UCSD-AML1 (cell line): ENCODE measurements around the gene GP9.

Experiments
- DNase-seq: peaks from one replicate; lab custom pipeline; 2025; ENCODE audit not compliant: unreplicated experiment; lab: John Stamatoyannopoulos, UW

GP9 gene

GRCh38 chr3:129027544-129027880 is 33.1 kb upstream of the GP9 start:
- no peak for DNase-seq

- DNase-seq = no peak
These were observed 31.7 kb upstream of the GP9 start for GRCh38 chr3:129028866-129029265.

- DNase-seq = no peak
These were observed 30.0 kb upstream of the GP9 start for GRCh38 chr3:129030611-129031010.

GRCh38 chr3:129031476-129032215 is 28.9 kb upstream of the GP9 start:
- DNase-seq = no peak

- no peak for DNase-seq
These were observed 27.9 kb upstream of the GP9 start for GRCh38 chr3:129032716-129033115.

GRCh38 chr3:129033151-129033550 is 27.4 kb upstream of the GP9 start:
- DNase-seq = no peak

GRCh38 chr3:129033633-129034321 is 26.8 kb upstream of the GP9 start:
- DNase-seq = no peak

- peak; percentile 46 for DNase-seq
These were observed 25.9 kb upstream of the GP9 start for GRCh38 chr3:129034642-129035041.

GRCh38 chr3:129035360-129036221 is 25.0 kb upstream of the GP9 start:
- DNase-seq = peak; percentile 70

GRCh38 chr3:129036222-129037092 is 24.1 kb upstream of the GP9 start:
- DNase-seq = no peak

- no peak for DNase-seq
These were observed 23.5 kb upstream of the GP9 start for GRCh38 chr3:129037093-129037419.

- no peak for DNase-seq
These were observed 22.3 kb upstream of the GP9 start for GRCh38 chr3:129038121-129038855.

- no peak for DNase-seq
These were observed 21.1 kb upstream of the GP9 start for GRCh38 chr3:129039271-129040038.

GRCh38 chr3:129040039-129040336 is 20.6 kb upstream of the GP9 start:
- no peak for DNase-seq

GRCh38 chr3:129040579-129041300 is 19.8 kb upstream of the GP9 start:
- DNase-seq = no peak

- no peak for DNase-seq
These were observed 14.9 kb upstream of the GP9 start for GRCh38 chr3:129045675-129046036.

- DNase-seq = no peak
These were observed 14.4 kb upstream of the GP9 start for GRCh38 chr3:129046037-129046731.

- no peak for DNase-seq
These were observed 13.6 kb upstream of the GP9 start for GRCh38 chr3:129046732-129047552.
